Measurements from ENCODE around the gene PRRC2C. TPM values are rescaled to one million over a fixed set of nuclear protein-coding genes. Genes with fewer than 3 reads are reported as not detected.

Gene PRRC2C
- total RNA-seq, 1 experiment from 2014 or later: 111 TPM

DNA sequence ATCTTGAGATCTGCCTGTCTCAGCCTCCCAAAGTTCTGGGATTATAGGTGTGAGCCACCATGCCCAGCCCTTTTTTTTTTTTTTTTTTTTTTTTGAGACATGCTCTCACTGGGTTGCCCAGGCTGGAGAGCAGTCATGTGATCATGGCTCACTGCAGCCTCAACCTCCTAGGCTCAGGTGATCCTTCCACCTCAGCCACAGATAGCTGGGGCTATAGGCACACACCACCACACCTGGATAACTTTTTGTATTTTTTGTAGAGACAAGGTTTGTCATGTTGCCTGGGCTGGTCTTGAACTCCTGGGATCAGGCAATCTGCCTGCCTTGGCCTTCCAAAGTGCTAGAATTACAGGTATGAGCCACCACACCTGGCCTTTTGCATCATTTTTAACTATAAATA lies 17.7 kb upstream of the PRRC2C start:
- no peaks in the 10 kb centered on the region for H3K4me1 ChIP-seq (ENCODE audit: low read length)

GRCh38 chr1:171468120-171468750 lies 17.1 kb upstream of the PRRC2C start:
- Histone ChIP-seq H3K9ac (ENCODE audit: low read length) (no peak overlapping the region), H3K4me1 (ENCODE audit: low read length) (no peaks in the 10 kb centered on the region), H3K9me3 (ENCODE audit: low read length) (no peaks in the 10 kb centered on the region), H3K79me2 (ENCODE audit: low read length) (no peaks in the 10 kb centered on the region), H3K4me2 (ENCODE audit: low read depth, low read length, poor library complexity, severe bottlenecking) (no peak overlapping the region), H4K20me1 (ENCODE audit: insufficient read depth, low read depth, low read length) (no peaks in the 10 kb centered on the region), H2AFZ (ENCODE audit: low read length) (no peak overlapping the region), H3K27me3 (ENCODE audit: low read length) (no peaks in the 10 kb centered on the region), H3K4me3 (ENCODE audit: low read length) (no peak overlapping the region), H3K27ac (ENCODE audit: low read length) (no peak overlapping the region), H3K36me3 (ENCODE audit: insufficient read depth, low read length) (no peaks in the 10 kb centered on the region), H3K9me2 (replicated peaks; ENCODE audit: insufficient read depth, low read length) (no peaks in the 10 kb centered on the region)
- DNase-seq: no peak

More for the DNA sequence above, 17.7 kb upstream of the PRRC2C start:
- Histone ChIP-seq H3K4me3 (ENCODE audit: low read length) (no peak overlapping the region), H3K36me3 (ENCODE audit: insufficient read depth, low read length) (no peaks in the 10 kb centered on the region), H3K4me2 (ENCODE audit: low read depth, low read length, poor library complexity, severe bottlenecking) (no peak overlapping the region), H3K79me2 (ENCODE audit: low read length) (no peaks in the 10 kb centered on the region), H3K27ac (ENCODE audit: low read length) (no peak overlapping the region), H2AFZ (ENCODE audit: low read length) (no peak overlapping the region), H4K20me1 (ENCODE audit: insufficient read depth, low read depth, low read length) (no peaks in the 10 kb centered on the region), H3K9me3 (ENCODE audit: low read length) (no peaks in the 10 kb centered on the region), H3K9ac (ENCODE audit: low read length) (no peak overlapping the region), H3K27me3 (ENCODE audit: low read length) (no peaks in the 10 kb centered on the region), H3K9me2 (replicated peaks; ENCODE audit: insufficient read depth, low read length) (no peaks in the 10 kb centered on the region)
- DNase-seq: no peak

GRCh38 chr1:171470726-171471125 lies 14.6 kb upstream of the PRRC2C start:
- H3K36me3 ChIP-seq (ENCODE audit: insufficient read depth, low read length): no peaks in the 10 kb centered on the region
- H3K4me3 ChIP-seq (ENCODE audit: low read length): no peak overlapping the region
- no peaks in the 10 kb centered on the region for H3K79me2 ChIP-seq (ENCODE audit: low read length)
- no peaks in the 10 kb centered on the region for H4K20me1 ChIP-seq (ENCODE audit: insufficient read depth, low read depth, low read length)
- H3K9me3 ChIP-seq (ENCODE audit: low read length): no peaks in the 10 kb centered on the region
- H2AFZ ChIP-seq (ENCODE audit: low read length): no peak overlapping the region
- DNase-seq: no peak
- H3K9ac ChIP-seq (ENCODE audit: low read length): no peak overlapping the region
- no peaks in the 10 kb centered on the region for H3K9me2 ChIP-seq (replicated peaks; ENCODE audit: insufficient read depth, low read length)
- H3K27me3 ChIP-seq (ENCODE audit: low read length): no peaks in the 10 kb centered on the region
- H3K4me2 ChIP-seq (ENCODE audit: low read depth, low read length, poor library complexity, severe bottlenecking): no peak overlapping the region
- no peak overlapping the region for H3K27ac ChIP-seq (ENCODE audit: low read length)
- no peaks in the 10 kb centered on the region for H3K4me1 ChIP-seq (ENCODE audit: low read length)

DNA sequence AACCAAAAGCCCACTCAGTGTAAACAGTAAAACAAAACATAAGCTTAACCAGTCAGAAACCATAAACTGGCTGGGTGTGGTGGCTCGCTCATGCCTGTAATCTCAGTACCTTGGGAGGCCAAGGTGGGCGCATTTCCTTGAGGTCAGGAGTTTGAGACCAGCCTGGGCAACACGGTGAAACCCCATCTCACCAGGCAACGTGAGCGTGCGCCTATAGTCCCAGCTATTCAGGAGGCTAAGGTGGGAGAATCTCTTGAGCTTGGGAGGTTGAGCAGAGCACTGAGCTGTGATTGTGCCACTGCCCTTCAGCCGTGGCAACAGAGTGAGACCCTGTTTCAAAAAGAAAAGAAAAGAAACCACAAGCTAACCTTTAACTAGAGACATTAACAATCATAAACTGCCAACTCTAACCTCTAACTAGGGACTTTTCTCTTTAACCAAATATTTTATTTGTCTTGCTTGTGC lies 13.1 kb upstream of the PRRC2C start:
- Histone ChIP-seq H4K20me1 (ENCODE audit: insufficient read depth, low read depth, low read length) (no peaks in the 10 kb centered on the region), H3K27me3 (ENCODE audit: low read length) (no peaks in the 10 kb centered on the region), H3K27ac (ENCODE audit: low read length) (no peak overlapping the region), H3K9me3 (ENCODE audit: low read length) (no peaks in the 10 kb centered on the region), H2AFZ (ENCODE audit: low read length) (no peak overlapping the region), H3K36me3 (ENCODE audit: insufficient read depth, low read length) (no peaks in the 10 kb centered on the region), H3K9ac (ENCODE audit: low read length) (no peak overlapping the region), H3K4me1 (ENCODE audit: low read length) (no peaks in the 10 kb centered on the region), H3K4me2 (ENCODE audit: low read depth, low read length, poor library complexity, severe bottlenecking) (no peak overlapping the region), H3K9me2 (replicated peaks; ENCODE audit: insufficient read depth, low read length) (no peaks in the 10 kb centered on the region), H3K79me2 (ENCODE audit: low read length) (no peaks in the 10 kb centered on the region), H3K4me3 (ENCODE audit: low read length) (no peak overlapping the region)
- no peak for DNase-seq

GRCh38 chr1:171476829-171477228 lies 8.5 kb upstream of the PRRC2C start:
- H4K20me1 ChIP-seq (ENCODE audit: insufficient read depth, low read depth, low read length): no peaks in the 10 kb centered on the region
- H2AFZ ChIP-seq (ENCODE audit: low read length): no peak overlapping the region
- H3K9me2 ChIP-seq (replicated peaks; ENCODE audit: insufficient read depth, low read length): no peaks in the 10 kb centered on the region
- H3K27ac ChIP-seq (ENCODE audit: low read length): no peak overlapping the region
- H3K27me3 ChIP-seq (ENCODE audit: low read length): no peaks in the 10 kb centered on the region
- no peak overlapping the region for H3K4me3 ChIP-seq (ENCODE audit: low read length)
- no peaks in the 10 kb centered on the region for H3K36me3 ChIP-seq (ENCODE audit: insufficient read depth, low read length)
- no peaks in the 10 kb centered on the region for H3K9me3 ChIP-seq (ENCODE audit: low read length)
- H3K9ac ChIP-seq (ENCODE audit: low read length): no peak overlapping the region
- DNase-seq: no peak
- H3K4me1 ChIP-seq (ENCODE audit: low read length): no peaks in the 10 kb centered on the region
- no peaks in the 10 kb centered on the region for H3K79me2 ChIP-seq (ENCODE audit: low read length)
- no peak overlapping the region for H3K4me2 ChIP-seq (ENCODE audit: low read depth, low read length, poor library complexity, severe bottlenecking)

DNA sequence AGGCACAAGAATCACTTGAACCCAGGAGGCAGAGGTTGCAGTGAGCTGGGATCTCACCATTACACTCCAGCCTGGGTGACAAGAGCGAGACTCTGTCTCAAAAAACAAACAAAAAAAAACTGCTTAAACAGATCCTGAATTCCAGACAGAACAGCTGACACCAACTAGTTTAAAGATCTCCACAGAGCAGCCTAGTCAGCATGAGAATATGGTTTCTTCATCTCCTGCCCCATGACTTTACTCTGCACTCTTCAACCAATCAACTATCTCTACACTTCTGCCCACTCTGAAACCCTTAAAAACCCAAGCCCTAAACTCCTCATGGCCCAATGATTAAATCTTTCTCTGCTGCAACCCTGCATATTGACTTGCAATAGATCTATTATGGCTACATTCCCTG lies 7.5 kb upstream of the PRRC2C start:
- Histone ChIP-seq H3K27me3 (ENCODE audit: low read length) (no peaks in the 10 kb centered on the region), H4K20me1 (ENCODE audit: insufficient read depth, low read depth, low read length) (no peaks in the 10 kb centered on the region), H3K9me2 (replicated peaks; ENCODE audit: insufficient read depth, low read length) (no peaks in the 10 kb centered on the region), H2AFZ (ENCODE audit: low read length) (no peak overlapping the region), H3K9me3 (ENCODE audit: low read length) (no peaks in the 10 kb centered on the region), H3K4me2 (ENCODE audit: low read depth, low read length, poor library complexity, severe bottlenecking) (no peak overlapping the region), H3K4me3 (ENCODE audit: low read length) (no peak overlapping the region), H3K79me2 (ENCODE audit: low read length) (no peaks in the 10 kb centered on the region), H3K9ac (ENCODE audit: low read length) (no peak overlapping the region), H3K4me1 (ENCODE audit: low read length) (no peaks in the 10 kb centered on the region), H3K36me3 (ENCODE audit: insufficient read depth, low read length) (no peaks in the 10 kb centered on the region), H3K27ac (ENCODE audit: low read length) (no peak overlapping the region)
- no peak for DNase-seq

- no peaks in the 10 kb centered on the region for H3K79me2 ChIP-seq (ENCODE audit: low read length)
- no peak for DNase-seq
- no peak overlapping the region for H2AFZ ChIP-seq (ENCODE audit: low read length)
- H3K4me2 ChIP-seq (ENCODE audit: low read depth, low read length, poor library complexity, severe bottlenecking): no peak overlapping the region
- no peaks in the 10 kb centered on the region for H3K27me3 ChIP-seq (ENCODE audit: low read length)
- H3K27ac ChIP-seq (ENCODE audit: low read length): no peak overlapping the region
- no peaks in the 10 kb centered on the region for H3K9me3 ChIP-seq (ENCODE audit: low read length)
- no peak overlapping the region for H3K9ac ChIP-seq (ENCODE audit: low read length)
- no peaks in the 10 kb centered on the region for H4K20me1 ChIP-seq (ENCODE audit: insufficient read depth, low read depth, low read length)
- H3K4me1 ChIP-seq (ENCODE audit: low read length): peaks cover 8% of the 10 kb centered on the region
- no peaks in the 10 kb centered on the region for H3K9me2 ChIP-seq (replicated peaks; ENCODE audit: insufficient read depth, low read length)
- H3K4me3 ChIP-seq (ENCODE audit: low read length): no peak overlapping the region
- no peaks in the 10 kb centered on the region for H3K36me3 ChIP-seq (ENCODE audit: insufficient read depth, low read length)
Measured at GRCh38 chr1:171480035-171480434, 5.3 kb upstream of the PRRC2C start.

DNA sequence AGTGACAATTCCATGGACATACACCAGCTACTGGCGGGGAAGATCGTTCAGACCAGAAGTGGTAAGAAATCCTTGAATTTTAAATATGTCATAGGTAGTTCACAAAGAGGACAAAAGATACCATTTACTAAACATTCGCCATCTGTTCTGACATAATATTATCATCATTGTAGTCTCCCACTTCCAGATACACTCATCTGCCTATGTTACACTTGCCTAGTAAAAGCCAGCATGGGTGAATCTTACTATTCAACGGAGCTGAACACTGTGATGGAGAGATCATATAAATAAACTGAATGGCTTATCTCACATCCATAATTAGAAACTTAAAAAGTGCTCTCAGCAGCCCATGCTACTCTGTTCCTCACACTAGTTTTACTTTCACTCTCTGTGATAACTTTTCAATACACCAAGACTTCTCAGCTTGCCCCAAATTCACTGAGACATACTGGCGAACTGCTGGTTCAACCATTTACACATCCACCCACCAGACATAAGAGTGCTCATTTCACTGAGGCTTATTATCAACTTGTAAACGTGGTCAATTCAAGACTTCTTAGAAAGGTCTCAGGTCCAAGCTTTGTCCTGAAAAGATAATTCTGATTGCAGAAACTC lies 463 bp upstream of the PRRC2C start:
- no peaks in the 10 kb centered on the region for H3K9me2 ChIP-seq (replicated peaks; ENCODE audit: insufficient read depth, low read length)
- H3K27ac ChIP-seq (ENCODE audit: low read length): peak overlapping the region; percentile 56
- H3K9me3 ChIP-seq (ENCODE audit: low read length): no peaks in the 10 kb centered on the region
- peaks cover 24% of the 10 kb centered on the region for H3K36me3 ChIP-seq (ENCODE audit: insufficient read depth, low read length)
- H3K4me3 ChIP-seq (ENCODE audit: low read length): peak overlapping the region; percentile 100
- peak overlapping the region; percentile 93 for H3K4me2 ChIP-seq (ENCODE audit: low read depth, low read length, poor library complexity, severe bottlenecking)
- no peak for DNase-seq
- peaks cover 43% of the 10 kb centered on the region for H4K20me1 ChIP-seq (ENCODE audit: insufficient read depth, low read depth, low read length)
- H3K79me2 ChIP-seq (ENCODE audit: low read length): peaks cover 45% of the 10 kb centered on the region
- no peaks in the 10 kb centered on the region for H3K27me3 ChIP-seq (ENCODE audit: low read length)
- H3K9ac ChIP-seq (ENCODE audit: low read length): peak overlapping the region; percentile 100
- H2AFZ ChIP-seq (ENCODE audit: low read length): peak overlapping the region; percentile 95
- H3K4me1 ChIP-seq (ENCODE audit: low read length): peaks cover 39% of the 10 kb centered on the region

Data from Karpas-422 (cell line).